Upper lobe of right lung (tissue), 1 donor: Measurements from ENCODE around the gene RBMS3. TPM values are rescaled to one million over a fixed set of nuclear protein-coding genes. Genes with fewer than 3 reads are reported as not detected.

Experiments used
- ATAC-seq: fragments of 200-7000 bp; cut with Tn5 transposase; one replicate; pipeline ENCODE4 v1.9.1; 2020; ENCODE audit warnings: mild to moderate bottlenecking, moderate library complexity
- DNase-seq: peaks from one replicate; pipeline ENCODE4 v3.0.0-alpha.2; 2020
- H3K27ac ChIP-seq: fragments of 200-600 bp; one replicate; pipeline ENCODE4 v1.8.0; 2022
- H3K27me3 ChIP-seq: fragments of 200-600 bp; one replicate; pipeline ENCODE4 v1.8.0; 2022; ENCODE audit warnings: mild to moderate bottlenecking
- H3K36me3 ChIP-seq: fragments of 200-600 bp; one replicate; pipeline ENCODE4 v1.8.0; 2022
- H3K4me1 ChIP-seq: fragments of 200-600 bp; one replicate; pipeline ENCODE4 v1.8.0; 2022
- H3K4me3 ChIP-seq: fragments of 200-600 bp; one replicate; pipeline ENCODE4 v1.8.0; 2022; ENCODE audit warnings: mild to moderate bottlenecking
- H3K9me3 ChIP-seq: fragments of 200-600 bp; one replicate; pipeline ENCODE4 v1.8.0; 2022
- CTCF ChIP-seq: fragments of 200-600 bp; IDR thresholded peaks from one replicate; pipeline ENCODE4 v1.8.0; 2022; ENCODE audit warnings: antibody characterized with exemption
- intact Hi-C: fragments of 100-400 bp; cut with DNase I; formaldehyde crosslinking; loops from one replicate; pipeline ENCODE4 v1.11.0; 2022
- total RNA-seq: library from RNA; stranded (reverse); fragmentation: NEBNext Ultra II Directional; extraction: Animal tissue kit (Norgen Biotek cat#: 25700); gene quantifications from one replicate; pipeline ENCODE4 v1.2.1, GENCODE V29; 2021
- donor health status: DM: no; HTN: yes; CAD: no; lungs with severe emphysema.

Gene RBMS3
- total RNA-seq, 1 donor from 2014 or later: 85.9 TPM

GRCh38 chr3:29406291-29406832 lies 125.5 kb downstream of the RBMS3 start:
- no peak overlapping the region for H3K4me3 ChIP-seq
- no peaks in the 10 kb centered on the region for H3K9me3 ChIP-seq
- intact Hi-C loops: no loop called here
- no peaks in the 10 kb centered on the region for H3K27me3 ChIP-seq
- DNase-seq (no peak), ATAC-seq (no peak)
- no peaks in the 10 kb centered on the region for H3K36me3 ChIP-seq
- peaks cover 16% of the 10 kb centered on the region for H3K4me1 ChIP-seq
- H3K27ac ChIP-seq: no peak overlapping the region
- TF ChIP-seq CTCF: no peak

GRCh38 chr3:29408676-29409075 lies 127.8 kb downstream of the RBMS3 start:
- H3K36me3 ChIP-seq: no peaks in the 10 kb centered on the region
- DNase-seq: no peak
- H3K9me3 ChIP-seq: no peaks in the 10 kb centered on the region
- TF ChIP-seq CTCF: no peak
- intact Hi-C loops: no loop called here
- ATAC-seq: no peak
- H3K4me1 ChIP-seq: peaks cover 16% of the 10 kb centered on the region
- H3K27me3 ChIP-seq: no peaks in the 10 kb centered on the region
- H3K27ac ChIP-seq: no peak overlapping the region
- no peak overlapping the region for H3K4me3 ChIP-seq

- intact Hi-C loops: no loop called here
- DNase-seq (no peak), ATAC-seq (no peak)
- Histone ChIP-seq H3K27me3 (no peaks in the 10 kb centered on the region), H3K4me3 (no peak overlapping the region), H3K4me1 (peaks cover 23% of the 10 kb centered on the region), H3K27ac (no peak overlapping the region), H3K36me3 (no peaks in the 10 kb centered on the region), H3K9me3 (no peaks in the 10 kb centered on the region)
- no peak for TF ChIP-seq CTCF
These were observed 128.5 kb downstream of the RBMS3 start for GRCh38 chr3:29409409-29409808.

- Histone ChIP-seq H3K4me3 (no peak overlapping the region), H3K4me1 (peaks cover 30% of the 10 kb centered on the region), H3K27me3 (no peaks in the 10 kb centered on the region), H3K9me3 (no peaks in the 10 kb centered on the region), H3K36me3 (no peaks in the 10 kb centered on the region), H3K27ac (no peak overlapping the region)
- no peak for TF ChIP-seq CTCF
- no peak for DNase-seq
- intact Hi-C loops: no loop called here
- ATAC-seq: no peak
These were observed 129.3 kb downstream of the RBMS3 start for GRCh38 chr3:29410220-29410619.

GRCh38 chr3:29410660-29411405 lies 130.0 kb downstream of the RBMS3 start:
- ATAC-seq (no peak), DNase-seq (no peak)
- H3K27me3 ChIP-seq: no peaks in the 10 kb centered on the region
- intact Hi-C loops: no loop called here
- no peak overlapping the region for H3K4me3 ChIP-seq
- no peak overlapping the region for H3K27ac ChIP-seq
- peaks cover 30% of the 10 kb centered on the region for H3K4me1 ChIP-seq
- no peak for TF ChIP-seq CTCF
- H3K9me3 ChIP-seq: no peaks in the 10 kb centered on the region
- H3K36me3 ChIP-seq: no peaks in the 10 kb centered on the region
